Ishikawa (cell line): ENCODE measurements around the gene GBP7.

Source experiments
- CEBPB ChIP-seq: IDR thresholded peaks from 2 replicates; pipeline ENCODE4 v1.6.1; 2012
- CREB1 ChIP-seq: IDR thresholded peaks from 2 replicates; pipeline ENCODE4 v1.6.1; 2012; ENCODE audit warnings: low read depth
- EGR1 ChIP-seq: IDR thresholded peaks from 2 replicates; pipeline ENCODE4 v1.6.1; 2012
- EP300 ChIP-seq: IDR thresholded peaks from 2 replicates; pipeline ENCODE4 v1.6.1; 2012; ENCODE audit warnings: borderline replicate concordance
- FOXM1 ChIP-seq: IDR thresholded peaks from 2 replicates; pipeline ENCODE4 v1.6.1; 2012; ENCODE audit warnings: low read depth, borderline replicate concordance
- NFIC ChIP-seq: IDR thresholded peaks from 2 replicates; pipeline ENCODE4 v1.6.1; 2012
- RAD21 ChIP-seq: IDR thresholded peaks from 2 replicates; pipeline ENCODE4 v1.6.1; 2012; ENCODE audit warnings: low read depth
- REST ChIP-seq: IDR thresholded peaks from 2 replicates; pipeline ENCODE4 v1.6.1; 2012; ENCODE audit warnings: low read depth, mild to moderate bottlenecking
- TAF1 ChIP-seq: IDR thresholded peaks from 2 replicates; pipeline ENCODE4 v1.6.1; 2012; ENCODE audit warnings: low read depth, mild to moderate bottlenecking
- TCF12 ChIP-seq: IDR thresholded peaks from 2 replicates; pipeline ENCODE4 v1.6.1; 2012; ENCODE audit warnings: low read depth
- TEAD4 ChIP-seq: IDR thresholded peaks from 2 replicates; pipeline ENCODE4 v1.6.1; 2012
- USF1 ChIP-seq: IDR thresholded peaks from 2 replicates; pipeline ENCODE4 v1.6.1; 2012
- YY1 ChIP-seq: IDR thresholded peaks from 2 replicates; pipeline ENCODE4 v1.6.1; 2012; ENCODE audit warnings: low read depth
- ZBTB7A ChIP-seq: IDR thresholded peaks from 2 replicates; pipeline ENCODE4 v1.6.1; 2012; ENCODE audit warnings: low read depth
- TF ChIP-seq, protein P1 (sequence below): IDR thresholded peaks from 2 replicates; pipeline ENCODE4 v1.6.1; 2012

GBP7 gene

DNA sequence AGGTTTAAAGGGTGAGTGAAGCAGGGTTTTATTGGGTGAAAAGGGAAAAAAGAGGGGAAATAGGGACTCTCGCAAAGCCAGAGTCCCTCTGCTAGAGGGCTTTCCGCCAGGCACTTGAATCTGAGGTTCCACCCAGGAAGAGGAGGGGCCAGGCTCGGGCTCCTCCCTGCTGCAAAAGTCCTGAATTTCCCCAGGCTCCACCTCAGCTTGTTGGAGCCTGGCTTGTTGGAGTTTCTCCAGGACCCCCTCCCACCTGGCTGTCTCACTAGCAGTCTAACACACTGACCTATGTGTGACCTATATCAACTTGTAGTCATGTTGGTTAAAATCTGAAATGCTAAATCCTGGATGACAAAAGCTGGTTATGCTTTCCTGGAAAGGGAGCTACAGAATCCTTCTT, 75.4 kb downstream of the GBP7 start:
- TF ChIP-seq TAF1: no peak
- no peak for TF ChIP-seq USF1
- no peak for TF ChIP-seq NFIC
- TF ChIP-seq TEAD4: no peak

GRCh38 chr1:89098857-89099256, 76.9 kb downstream of the GBP7 start:
- TF ChIP-seq EP300 (no peak), NFIC (no peak), TEAD4 (no peak), REST (no peak), CEBPB (no peak), RAD21 (no peak), TAF1 (no peak), EGR1 (no peak), TCF12 (no peak), YY1 (no peak), USF1 (no peak), ZBTB7A (no peak)
- TF ChIP-seq, protein P1, sequence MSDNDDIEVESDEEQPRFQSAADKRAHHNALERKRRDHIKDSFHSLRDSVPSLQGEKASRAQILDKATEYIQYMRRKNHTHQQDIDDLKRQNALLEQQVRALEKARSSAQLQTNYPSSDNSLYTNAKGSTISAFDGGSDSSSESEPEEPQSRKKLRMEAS: no peak

- TF ChIP-seq TCF12 (no peak), FOXM1 (no peak), EGR1 (no peak)
Measured at GRCh38 chr1:89095737-89096136, 80.1 kb downstream of the GBP7 start.

DNA sequence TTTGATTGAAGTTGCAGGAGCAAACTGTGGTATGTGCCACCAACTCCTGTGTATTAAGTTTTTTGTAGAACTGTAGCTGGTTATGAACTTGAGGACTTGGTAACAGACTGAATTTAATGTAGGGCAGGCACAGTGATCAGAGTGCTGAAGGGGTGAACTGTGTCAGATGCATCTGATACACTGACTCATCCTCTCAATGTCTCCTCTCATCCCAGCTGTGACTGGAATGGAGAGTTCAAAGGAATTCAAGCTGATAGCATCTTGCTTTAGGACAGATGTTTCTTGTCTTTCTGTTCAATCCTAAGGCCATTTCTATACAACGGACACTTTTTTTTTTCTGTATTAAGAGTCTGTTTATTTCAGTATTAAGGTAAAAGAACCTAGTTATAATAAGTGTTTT, 85.8 kb downstream of the GBP7 start:
- TF ChIP-seq TEAD4 (no peak), EGR1 (no peak), TCF12 (no peak), CEBPB (no peak), USF1 (no peak), RAD21 (no peak), FOXM1 (no peak), EP300 (no peak), YY1 (no peak), CREB1 (no peak), REST (no peak), TAF1 (no peak)
- TF ChIP-seq, protein P1: no peak

- TF ChIP-seq, protein P1: no peak
- TF ChIP-seq CEBPB (no peak), USF1 (no peak), TCF12 (no peak), CREB1 (no peak), YY1 (no peak), ZBTB7A (no peak), EGR1 (no peak), EP300 (no peak), NFIC (no peak), RAD21 (no peak), FOXM1 (no peak)
Measured at GRCh38 chr1:89088572-89088971, 87.2 kb downstream of the GBP7 start.

GRCh38 chr1:89087241-89087640, 88.6 kb downstream of the GBP7 start:
- TF ChIP-seq YY1 (no peak), REST (no peak), RAD21 (no peak), NFIC (no peak), FOXM1 (no peak), CEBPB (no peak), CREB1 (no peak), TEAD4 (no peak), TCF12 (no peak), ZBTB7A (no peak), EGR1 (no peak), USF1 (no peak), TAF1 (no peak), EP300 (no peak)
- TF ChIP-seq, protein P1: no peak
